HG03521 (cell line): Measurements from ENCODE around the gene SLC40A1.

Experiments
- ATAC-seq: cut with Tn5 transposase; IDR thresholded peaks from one replicate; pipeline ENCODE4 v1.9.1; 2021; ENCODE audit warnings: mild to moderate bottlenecking, moderate library complexity; ENCODE audit not compliant: unreplicated experiment

SLC40A1 gene

DNA sequence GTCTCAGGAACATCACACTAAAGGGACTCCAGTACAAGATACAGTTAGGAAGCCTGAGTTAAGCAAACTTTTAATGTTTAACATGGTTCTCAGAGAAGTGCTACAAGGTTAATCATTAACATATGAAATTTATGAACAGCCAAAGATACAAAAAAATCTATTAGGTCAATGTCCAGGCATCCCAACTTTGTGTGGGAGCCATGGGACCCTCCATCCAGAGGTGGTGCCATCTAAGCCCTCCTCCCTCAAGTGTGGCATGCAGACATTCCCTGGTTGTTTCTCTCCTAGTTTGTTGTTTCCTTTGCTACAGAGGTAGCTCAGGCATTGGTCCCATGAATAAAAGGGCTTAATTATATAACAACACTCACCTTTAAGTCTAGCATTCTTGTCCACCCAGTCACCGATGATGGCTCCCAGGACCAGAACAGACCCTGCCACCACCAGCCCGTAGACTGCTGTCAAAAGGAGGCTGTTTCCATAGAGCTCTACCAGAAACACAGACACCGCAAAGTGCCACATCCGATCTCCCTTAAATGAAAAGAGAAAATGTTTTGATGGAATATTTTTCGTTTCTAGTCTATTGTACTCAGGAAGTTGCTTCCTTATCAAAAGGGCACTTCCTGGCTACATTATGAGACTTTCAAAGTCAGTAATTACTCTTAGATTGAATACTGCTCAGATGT, 5.7 kb downstream of the SLC40A1 start:
- ATAC-seq = no peak

DNA sequence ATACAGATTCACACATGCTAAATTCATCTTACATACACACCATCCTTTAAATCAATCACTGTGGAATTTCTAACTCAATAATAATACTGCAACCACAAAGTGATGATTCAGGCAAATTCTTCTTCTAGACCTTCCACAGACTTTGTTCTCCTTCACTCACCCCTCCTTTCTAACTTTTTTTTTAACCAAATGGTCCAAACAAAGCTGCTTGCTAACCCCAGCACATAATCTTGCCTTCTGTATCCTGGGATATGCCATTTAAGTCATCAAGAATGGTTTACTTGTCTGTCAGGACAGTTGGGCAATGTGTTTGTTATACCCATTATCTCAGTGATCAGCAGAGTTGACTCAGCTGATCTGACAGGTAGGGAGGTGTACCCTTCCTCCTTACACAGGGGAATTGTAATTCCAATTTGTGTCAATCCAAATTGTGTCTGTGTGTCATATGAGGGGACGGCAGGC, 10.0 kb downstream of the SLC40A1 start:
- ATAC-seq = no peak

DNA sequence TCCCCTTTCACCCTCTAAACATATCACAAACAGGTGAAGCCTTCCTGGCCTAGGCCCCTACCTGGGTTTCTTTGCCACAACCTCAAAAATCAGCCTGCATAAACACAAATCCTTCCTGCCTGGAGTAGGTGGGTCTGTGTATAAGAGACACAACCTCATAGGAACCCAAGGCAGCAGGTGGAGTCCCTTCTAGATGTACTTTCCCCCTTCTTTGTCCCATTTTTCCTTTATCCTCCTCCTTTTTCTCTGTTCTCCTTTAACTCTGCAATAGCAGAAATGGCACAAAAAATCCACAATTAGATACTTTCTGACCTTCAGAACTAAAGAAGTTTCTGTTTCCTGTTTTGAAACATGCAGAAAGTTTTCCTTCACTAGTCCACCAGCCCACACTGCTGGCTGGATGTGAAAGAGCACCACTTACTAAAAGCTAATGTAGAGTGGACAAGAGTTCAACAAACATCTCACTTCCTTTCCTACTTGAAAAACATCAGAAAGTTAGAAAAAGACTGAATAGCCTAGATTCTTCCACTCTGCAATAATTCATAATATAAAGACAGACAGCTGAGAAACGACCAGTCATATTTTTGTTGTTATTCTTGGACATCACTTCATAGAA, 11.2 kb downstream of the SLC40A1 start:
- no peak for ATAC-seq

DNA sequence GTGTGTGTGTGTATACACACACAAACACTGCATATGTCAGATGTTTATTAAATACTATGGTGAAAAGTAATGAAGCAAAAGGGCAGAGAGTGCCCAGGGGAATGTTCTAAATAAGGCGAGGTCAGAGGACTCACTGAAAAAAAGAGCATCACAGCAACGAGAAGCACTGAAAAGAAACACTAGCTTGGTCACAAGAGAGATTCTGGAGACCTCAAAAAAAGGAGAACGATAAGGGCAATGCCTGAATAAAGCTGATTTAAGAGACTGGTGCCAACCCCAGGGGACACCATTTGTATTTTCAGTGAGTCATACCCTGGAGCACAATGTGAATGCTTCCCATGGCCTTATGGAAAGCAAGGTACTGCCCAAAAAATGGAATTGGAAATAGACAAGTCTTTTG, 14.5 kb downstream of the SLC40A1 start:
- no peak for ATAC-seq

DNA sequence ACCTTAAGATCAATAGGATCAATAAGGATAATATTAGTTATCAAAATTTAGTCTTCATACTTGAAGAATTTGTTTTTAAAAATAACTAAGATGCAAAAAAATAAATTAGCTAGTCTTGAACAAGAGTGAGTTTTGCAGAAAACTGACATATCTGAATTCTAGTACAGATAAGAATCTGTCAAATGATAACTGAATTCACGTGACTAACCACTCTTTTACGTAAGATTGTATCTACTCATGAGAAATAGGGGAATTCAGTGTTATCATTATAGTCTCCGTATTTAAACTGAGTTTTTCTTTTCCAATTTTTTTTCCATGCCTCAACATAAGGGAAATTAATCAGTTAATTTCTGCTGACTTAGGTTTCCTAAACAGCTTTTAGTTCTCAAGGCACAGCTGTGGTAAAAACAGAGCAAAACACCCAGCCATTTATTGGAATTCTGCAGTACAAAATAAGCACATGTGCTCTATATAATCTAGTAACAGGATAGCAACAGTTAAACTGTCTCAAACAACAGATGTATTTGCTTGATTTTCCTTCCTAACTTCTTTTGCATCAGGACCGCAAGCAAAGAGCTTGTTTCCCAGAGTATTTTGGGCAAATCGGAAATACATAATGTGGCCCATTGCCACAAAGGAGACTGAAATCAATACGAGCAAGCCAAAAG, 19.1 kb downstream of the SLC40A1 start:
- ATAC-seq = no peak

DNA sequence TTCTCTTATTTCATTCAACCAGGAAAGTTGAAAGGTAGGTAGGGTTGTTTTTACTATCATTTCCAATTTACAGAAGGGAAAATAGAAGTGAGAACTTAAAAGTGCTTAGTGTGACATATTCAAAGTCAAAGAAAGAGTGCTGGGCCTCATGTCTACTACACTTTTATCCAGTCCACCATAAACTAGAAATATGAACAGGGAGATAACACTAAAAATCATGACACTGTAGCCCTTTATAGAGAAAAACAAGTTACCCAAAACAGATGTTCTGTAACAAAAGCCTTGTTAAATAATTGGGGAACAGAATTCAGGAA, 20.4 kb downstream of the SLC40A1 start:
- no peak for ATAC-seq

DNA sequence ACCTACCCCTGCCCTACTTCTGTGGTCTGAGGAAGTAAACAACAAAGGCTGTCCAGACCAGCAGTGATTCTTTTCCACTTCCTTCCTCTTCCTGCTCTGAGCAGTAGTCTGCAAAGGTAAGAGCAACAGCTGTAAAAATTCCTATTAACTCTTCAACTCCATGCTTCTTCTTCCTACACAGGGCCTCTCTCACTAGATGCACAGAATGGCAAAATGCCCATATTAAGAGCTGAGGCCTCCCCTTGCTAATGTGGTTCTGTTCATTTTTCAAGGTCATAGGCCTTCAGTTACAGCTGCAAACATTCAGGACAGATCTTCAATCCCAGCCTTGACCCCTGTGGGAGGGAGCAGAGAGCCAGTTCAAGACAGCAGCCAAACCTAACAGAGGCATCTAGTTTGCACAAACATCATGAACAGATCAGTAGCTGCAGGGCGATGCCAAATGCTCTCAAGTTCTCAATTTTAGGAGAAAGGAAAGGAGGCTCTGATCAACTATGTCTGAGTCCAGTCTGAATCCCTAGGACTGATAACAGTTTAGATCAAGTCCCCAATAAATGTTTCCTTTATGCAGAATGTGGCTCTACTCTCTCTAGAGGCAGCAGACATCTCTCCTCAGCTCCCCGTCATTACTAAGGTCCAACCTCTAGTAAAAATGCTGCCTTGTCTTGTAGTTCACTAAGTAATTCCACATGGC, 20.9 kb downstream of the SLC40A1 start:
- no peak for ATAC-seq

DNA sequence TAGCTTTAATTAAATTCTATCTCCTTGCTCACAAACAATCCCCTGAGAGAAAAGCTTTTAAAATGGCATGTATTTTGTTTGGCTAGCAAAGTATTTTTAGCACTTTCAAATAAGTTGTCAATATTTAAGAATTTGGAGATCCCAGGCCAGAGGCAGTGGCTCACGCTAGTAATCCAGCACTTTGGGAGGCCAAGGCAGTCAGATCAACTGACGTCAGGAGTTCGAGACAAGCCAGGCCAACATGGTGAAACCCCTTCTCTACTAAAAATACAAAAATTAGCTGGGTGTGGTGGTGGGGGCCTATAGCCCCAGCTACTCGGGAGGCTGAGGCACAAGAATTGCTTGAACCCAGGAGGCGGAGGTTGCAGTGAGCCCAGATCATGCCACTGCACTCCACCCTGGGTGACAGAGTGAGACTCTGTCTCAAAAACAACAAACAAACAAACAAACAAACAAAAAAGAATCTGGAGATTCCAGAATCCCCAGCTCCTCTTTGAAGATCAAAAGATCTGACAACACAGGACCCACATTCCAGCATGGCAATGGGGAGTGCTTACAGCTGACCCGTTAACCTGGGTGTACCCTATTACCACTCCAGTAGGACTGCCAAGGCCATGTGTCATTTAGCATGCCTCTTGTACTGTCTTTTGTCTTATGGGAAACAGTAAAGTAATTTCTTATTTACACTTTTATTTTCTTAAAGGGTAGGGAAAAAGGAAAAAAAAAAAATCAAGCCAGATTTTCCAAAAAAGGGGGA, 21.9 kb downstream of the SLC40A1 start:
- ATAC-seq = no peak

DNA sequence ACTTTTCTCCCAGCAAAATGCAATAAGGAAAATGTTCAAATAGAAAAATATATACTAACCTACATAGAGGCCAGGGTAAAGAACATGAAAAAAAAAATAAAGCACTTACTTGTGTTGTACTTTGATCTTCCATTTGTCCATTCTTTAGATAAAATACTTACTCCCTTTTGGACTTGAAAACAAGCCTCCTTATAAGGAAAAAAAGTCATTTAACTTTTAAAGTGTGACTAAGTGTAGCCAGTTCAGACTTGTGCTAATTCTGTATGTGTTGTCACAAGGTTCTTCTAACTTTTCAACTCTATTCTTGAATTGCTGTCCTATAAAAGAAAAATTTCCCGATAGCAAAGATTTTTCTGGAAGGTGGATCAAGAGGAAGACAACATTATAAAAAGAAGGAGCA, 23.2 kb downstream of the SLC40A1 start:
- no peak for ATAC-seq

DNA sequence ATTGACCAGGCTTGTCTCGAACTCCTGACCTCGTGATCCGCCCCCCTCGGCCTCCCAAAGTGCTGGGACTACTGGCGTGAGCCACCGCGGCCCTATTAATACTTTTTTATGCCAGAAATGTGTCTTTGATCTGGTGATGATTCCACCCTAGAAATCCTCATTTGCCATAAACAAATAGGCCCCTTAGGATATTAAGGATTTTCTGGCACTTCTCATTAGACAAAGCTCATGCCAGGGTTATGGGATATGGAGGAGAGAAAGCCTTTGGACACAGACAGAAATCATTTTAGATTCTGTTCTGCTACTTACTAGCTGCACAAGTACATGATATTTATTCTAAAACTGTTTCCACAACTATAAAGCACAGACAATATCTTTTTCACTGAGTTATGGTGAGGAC, 24.1 kb downstream of the SLC40A1 start:
- ATAC-seq = no peak

DNA sequence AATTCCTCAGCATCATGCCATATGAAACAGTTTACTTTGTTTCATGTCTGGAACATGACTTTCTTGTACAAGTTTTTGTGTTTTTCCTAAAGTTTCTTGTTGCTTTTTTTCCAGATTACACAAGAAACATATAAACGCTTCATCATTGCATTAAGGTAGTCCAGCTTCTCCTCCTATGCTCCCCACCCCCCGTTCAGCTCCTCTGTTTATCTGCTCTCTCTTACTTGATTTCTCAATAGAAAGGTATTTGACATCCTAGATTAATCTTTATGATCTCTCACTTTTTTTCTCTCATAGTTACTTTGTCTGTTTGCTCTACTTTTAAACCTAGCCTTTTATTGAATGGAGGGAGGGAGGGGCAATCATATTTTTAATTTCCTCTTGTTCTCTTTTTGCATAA, 25.4 kb downstream of the SLC40A1 start:
- no peak for ATAC-seq

DNA sequence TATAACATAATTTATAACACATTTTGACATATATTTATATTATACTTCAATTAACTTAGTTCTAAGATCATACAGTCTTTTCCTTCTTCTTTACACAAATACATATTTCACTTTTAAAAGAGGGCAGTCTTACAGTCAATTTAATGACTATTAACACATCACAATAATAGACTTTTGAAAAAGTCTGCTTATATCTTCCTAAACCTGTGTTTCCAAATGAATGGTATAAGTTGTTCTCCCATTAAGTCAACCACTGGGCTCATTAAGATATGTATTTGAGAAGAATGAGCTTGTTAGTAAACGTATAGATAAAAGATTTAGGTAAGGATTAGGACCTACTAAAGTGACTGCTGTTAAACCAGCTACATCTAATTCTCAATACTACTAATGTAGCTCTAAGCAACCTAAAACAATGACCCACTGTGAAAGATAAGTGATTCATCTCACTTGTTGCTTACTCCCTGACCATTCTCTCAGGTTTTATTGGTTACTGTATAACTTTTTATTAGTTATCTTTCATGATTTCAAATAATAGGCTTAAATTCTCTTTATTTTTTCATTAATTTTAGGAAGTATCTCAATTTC, 27.0 kb downstream of the SLC40A1 start:
- ATAC-seq = no peak

DNA sequence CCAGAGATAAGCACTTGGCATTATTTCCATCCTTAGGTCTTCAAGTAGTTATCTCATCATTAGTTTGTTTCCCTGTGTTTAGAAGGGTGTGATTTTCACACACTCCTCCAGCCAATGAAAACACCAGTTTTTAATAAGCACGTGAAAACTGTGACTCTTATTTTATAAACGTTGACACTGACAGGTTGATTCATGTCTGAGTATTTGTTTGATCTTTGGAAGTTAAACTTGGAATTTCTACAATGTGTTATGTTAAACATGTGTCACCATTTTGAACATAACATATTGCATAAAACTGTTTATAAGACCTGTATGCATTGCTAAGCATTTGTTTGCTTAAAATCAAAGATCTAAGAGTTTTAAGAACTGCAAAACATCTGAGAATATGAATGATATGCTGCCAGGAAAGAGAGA, 27.6 kb downstream of the SLC40A1 start:
- no peak for ATAC-seq

DNA sequence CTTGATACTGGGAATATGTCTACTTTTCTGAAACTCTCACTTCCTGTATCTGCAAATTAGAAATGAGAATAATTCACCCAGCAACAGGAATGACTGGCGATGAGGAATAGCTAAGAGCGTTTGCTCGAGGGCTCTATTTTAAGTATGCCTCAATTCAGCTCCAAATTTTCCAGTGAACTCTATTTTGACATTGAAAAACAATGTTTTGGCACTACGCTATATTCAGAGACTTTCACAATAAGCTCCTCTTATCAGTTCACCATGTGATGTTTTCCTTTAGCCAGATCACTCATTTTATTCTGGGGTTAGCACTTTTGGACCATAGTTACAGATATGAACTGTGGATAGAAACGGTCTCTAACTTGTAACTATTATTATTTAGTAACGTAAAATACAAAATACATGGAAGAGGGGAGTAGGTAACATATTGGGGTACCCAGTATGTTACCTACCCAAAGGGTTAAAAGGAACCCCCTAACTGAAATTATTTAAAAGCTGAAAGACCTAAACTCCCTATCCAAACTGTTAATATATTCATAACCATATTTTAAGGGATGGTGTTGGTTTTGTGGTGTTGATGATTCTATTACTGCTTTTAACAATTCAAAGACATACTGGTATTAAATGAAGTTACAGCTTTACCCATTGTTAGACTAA, 28.1 kb downstream of the SLC40A1 start:
- ATAC-seq = no peak

DNA sequence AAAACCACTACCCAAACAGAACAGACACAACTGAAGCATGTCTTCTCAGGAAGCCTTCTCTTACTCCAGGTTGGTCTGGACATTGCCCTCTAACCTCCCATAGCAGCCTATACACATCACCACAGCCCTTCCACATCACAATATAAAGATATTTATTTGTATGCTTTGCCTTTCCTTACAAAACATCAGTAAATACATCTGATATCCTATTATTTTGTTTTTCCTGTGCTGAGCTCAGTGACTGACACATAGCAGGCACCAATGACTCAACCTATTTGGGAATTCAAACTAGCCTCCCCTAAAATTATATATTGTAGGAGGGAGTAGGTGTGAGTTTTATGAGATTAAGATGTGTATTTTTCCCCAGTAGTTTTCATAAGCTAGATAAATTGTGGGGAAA, 28.8 kb downstream of the SLC40A1 start:
- ATAC-seq = no peak

DNA sequence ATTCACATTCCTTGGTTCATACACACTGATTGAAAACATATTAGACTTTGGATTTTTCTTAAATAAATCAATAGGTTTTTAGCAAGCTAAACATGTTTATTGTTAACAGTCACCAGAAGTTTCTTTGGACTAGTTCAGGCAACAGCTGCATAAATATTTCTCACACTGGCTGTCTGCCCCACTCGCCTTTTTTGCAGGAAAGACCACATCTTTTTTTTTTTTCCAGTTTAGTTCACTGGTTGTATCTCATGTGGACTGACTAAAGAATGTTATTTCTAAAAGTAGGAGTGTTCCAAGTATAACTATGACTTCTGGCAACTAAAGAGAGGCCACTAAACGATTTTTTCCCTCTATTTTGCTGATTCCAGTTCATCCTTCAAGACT, 31.1 kb downstream of the SLC40A1 start:
- no peak for ATAC-seq

DNA sequence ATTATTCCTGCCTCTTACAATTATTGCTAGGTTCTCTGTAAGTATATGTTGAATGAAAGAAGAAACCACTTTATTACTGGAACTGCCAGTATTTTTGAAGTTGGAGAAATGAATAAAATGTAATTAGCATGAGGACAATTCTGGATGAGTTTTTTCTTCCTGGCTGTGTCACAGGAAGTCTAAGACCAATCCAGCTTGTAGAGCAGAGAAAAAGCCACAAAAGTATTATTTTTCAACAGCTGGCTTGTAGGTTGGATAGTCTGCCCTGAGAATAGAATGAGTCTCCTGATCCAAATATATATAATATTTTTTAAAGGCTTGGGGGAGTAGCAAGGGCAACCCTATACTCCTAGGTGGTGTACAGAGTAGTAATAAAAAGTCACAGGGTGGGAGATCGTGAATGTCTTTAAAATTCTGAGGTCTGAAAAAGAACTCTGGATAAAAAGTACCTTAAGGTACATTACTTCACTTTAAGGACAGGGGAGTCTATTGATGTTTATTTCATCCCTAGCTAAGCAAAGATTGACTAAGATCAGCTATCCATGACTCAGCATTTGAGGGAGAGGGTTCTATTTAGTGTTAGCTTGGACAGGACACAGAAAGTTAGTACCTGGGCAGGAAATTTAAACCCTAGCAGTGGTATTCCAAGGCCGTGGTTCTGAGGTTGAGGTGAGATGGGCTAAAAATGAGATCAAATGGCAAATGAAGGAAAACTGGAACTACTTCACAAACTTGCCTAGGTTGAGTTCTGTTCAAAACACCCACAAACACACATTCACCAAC, 31.7 kb downstream of the SLC40A1 start:
- ATAC-seq = no peak

DNA sequence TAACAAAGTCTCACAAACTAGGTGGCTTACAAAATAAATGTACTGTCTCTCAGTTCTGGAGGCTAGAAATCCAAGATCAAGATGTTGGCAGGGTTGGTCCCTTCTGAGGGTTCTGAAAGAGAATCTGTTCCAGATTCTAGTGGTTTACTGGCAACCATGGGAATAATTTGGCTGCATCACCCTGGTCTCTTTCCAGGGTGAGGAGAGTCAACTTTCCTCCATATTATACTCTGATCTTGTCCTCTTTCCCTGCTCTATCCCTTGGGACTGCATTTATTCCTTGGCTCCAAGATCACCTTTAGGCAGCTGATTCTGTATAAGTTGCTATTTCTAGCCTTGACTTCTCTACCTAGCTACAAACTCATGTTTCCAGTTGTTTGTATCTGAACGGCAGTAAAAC, 35.2 kb downstream of the SLC40A1 start:
- no peak for ATAC-seq

DNA sequence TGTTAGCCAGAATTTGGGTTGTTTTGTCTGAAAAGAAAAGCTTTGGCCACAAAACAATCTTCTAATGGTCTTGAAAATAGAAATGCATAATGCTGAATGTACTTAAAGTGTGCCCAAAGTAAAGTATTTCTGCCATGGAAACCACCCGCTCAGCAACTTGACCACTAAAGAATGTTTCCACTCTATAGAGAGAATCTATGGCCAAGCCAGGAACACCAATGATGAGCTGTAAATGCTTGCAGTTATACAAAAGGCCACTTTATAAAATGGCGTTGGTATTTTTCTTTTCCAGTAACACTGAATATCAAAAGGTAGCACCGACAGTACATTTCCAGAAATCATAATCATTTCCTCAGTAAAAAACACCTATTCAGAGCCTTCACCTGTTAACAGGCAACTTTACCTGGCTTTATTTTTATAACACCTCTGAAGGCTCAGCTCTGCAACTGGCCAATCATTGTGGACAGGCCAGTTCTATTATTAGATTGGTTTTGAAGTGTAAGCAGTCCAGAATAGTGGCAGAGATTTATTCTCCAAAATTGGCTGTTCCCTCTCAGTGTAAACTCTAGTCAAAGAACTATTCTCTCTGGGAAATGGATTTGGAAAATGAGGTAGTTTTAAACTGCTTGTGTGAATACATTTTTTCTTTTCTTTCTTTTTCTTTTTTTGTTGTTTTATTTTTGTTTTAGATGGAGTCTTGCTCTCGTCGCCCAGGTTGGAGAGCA, 36.1 kb downstream of the SLC40A1 start:
- no peak for ATAC-seq
